IPS-18c (cell line): ENCODE results near the gene SECISBP2L.

Source experiments
- H3K4me3 ChIP-seq: 2 replicates; pipeline ENCODE4 v1.7.0; 2013; ENCODE audit warnings: low read depth, mild to moderate bottlenecking, low read length, moderate library complexity; ENCODE audit not compliant: insufficient read depth
- H3K9me3 ChIP-seq: one replicate; pipeline ENCODE4 v1.6.1; 2013; ENCODE audit warnings: mild to moderate bottlenecking, low read length, moderate library complexity; ENCODE audit not compliant: control insufficient read depth, insufficient read depth

Gene SECISBP2L

DNA sequence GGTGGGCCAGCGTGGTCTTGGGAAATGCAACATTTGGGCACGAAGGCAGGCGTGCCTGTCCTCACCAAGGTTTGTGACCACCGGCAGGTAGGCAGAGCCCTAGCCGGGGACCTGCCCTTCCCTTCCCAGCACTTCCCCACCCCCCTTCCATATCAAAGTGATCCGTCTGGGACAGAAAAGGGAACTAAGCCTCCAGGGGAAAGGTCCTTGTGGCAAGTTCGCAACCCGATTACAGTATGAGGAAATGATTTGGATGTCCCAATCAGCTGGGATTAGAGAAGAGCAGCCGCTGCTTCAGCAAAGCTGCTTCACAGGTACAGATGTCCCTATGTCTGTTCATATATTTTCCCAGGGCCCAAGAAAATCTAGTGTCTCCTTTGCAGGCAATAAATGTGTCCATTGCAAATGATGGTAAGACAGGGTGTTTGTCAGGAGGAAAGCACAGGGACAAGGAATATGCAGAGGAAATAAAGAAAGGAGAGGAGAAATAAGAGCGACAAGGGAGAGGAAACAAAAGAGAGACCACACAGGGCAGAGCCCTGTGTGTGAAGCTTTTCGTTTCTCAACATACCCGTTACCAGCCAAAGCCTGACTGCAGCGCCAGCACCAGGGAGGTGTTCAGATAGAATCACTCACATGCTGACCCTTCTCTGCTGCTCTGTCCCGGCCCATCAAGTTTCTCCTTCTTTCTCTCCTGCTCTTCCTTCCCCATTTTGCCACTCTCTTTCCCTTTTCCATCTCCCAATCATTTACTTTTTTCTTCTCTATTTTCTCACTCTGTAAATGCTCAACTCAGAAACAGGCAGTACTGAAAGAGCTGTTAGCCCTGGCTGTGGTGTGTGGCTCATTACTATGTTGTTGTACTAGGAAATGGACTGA lies 17.4 kb upstream of the SECISBP2L start:
- no peak overlapping the region for H3K4me3 ChIP-seq
- H3K9me3 ChIP-seq, result no peaks in the 10 kb centered on the region

DNA sequence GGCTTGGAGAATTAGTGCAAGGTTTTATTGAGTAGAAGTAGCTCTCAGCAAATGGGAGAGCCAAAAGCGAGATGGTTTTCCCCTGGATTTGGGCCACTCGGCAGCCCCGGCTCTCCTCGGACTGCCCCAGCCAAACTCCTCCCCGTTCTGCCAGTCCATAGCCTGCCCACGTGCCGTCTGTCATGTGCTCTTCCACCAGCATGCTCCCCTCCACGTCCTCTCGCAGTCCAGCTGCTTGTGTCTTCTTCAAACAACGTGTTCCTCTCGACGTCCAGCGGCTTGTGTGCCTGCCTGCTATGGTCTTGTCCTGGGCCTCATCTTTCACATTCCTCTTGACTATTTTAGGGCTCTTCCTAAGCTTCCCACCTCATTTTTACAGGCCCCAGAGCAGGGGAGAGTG lies 16.7 kb upstream of the SECISBP2L start:
- H3K9me3 ChIP-seq, result no peaks in the 10 kb centered on the region
- H3K4me3 ChIP-seq, result no peak overlapping the region

GRCh38 chr15:49060710-49061495 lies 14.7 kb upstream of the SECISBP2L start:
- Histone ChIP-seq H3K4me3 (no peak overlapping the region), H3K9me3 (no peaks in the 10 kb centered on the region)

- Histone ChIP-seq H3K9me3 (no peaks in the 10 kb centered on the region), H3K4me3 (no peak overlapping the region)
These were observed 13.2 kb upstream of the SECISBP2L start for GRCh38 chr15:49059491-49059890.

GRCh38 chr15:49058559-49058958 lies 12.3 kb upstream of the SECISBP2L start:
- Histone ChIP-seq H3K4me3 (no peak overlapping the region), H3K9me3 (no peaks in the 10 kb centered on the region)

- Histone ChIP-seq H3K4me3 (no peak overlapping the region), H3K9me3 (no peaks in the 10 kb centered on the region)
These were observed 9.4 kb upstream of the SECISBP2L start for GRCh38 chr15:49055630-49056029.

DNA sequence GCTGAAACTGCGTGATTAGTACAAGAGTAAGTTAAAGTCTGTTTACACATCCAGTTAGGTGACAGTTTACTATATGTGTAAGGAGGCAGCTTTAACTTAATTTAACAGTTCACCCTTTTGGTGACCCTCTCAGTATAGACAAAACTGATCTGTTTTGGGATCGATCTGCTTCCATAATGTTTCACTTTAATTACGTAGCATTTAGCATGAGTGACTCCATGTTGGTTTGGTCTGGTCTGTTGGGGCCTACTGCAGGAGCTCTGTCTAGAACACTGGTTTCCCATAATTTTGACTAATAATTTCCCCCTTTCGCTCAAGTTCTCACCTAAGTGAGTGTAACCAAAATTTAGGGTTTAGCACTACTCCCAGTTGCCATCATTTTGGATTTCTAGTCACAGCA lies 6.4 kb upstream of the SECISBP2L start:
- H3K4me3 ChIP-seq, result no peak overlapping the region

DNA sequence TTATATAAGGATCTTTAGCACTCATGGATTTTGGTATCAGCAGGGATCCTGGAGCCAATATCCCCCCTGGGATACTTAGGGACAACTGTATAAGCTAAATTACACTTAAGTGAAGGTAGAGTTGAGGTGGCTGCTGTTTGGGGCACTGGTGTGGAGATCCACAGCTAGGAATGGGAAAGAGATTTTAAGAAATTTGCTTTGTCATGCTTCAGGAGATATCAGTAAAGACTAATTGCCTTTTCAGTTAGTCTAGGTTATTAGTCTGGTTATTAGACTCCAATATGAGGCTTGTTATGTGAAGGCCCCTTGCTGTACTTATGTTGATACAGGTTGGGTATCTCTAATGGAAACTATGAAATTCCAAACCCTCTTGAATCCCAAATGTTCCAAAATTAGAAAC lies 1.2 kb upstream of the SECISBP2L start:
- Histone ChIP-seq H3K4me3 (no peak overlapping the region), H3K9me3 (no peaks in the 10 kb centered on the region)

More for the DNA sequence above, 6.4 kb upstream of the SECISBP2L start:
- no peaks in the 10 kb centered on the region for H3K9me3 ChIP-seq

DNA sequence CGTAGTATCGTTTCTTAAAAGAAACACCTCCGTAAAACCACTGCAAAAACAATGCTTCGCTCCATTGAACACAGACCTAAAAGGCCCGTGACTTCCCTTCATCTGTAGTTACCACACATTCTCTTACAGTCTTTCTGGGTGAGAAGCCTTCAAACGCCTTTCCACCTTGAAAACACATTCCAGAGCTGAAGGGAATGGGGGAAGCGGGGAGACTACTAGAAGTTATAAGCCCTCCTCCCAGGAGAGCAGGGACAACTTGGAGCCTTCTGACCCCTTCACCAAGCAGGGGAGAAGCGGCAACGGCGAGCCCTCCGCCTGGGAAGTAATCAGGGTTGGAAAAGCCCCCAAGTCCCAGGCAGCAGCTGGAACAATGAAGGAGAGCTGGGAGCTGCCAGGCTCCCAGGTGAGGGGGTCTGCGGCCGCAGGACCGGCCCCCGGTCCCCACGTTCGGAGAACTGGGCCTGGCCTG lies 461 bp downstream of the SECISBP2L start:
- no peaks in the 10 kb centered on the region for H3K9me3 ChIP-seq
- peak overlapping the region; percentile 90 for H3K4me3 ChIP-seq

DNA sequence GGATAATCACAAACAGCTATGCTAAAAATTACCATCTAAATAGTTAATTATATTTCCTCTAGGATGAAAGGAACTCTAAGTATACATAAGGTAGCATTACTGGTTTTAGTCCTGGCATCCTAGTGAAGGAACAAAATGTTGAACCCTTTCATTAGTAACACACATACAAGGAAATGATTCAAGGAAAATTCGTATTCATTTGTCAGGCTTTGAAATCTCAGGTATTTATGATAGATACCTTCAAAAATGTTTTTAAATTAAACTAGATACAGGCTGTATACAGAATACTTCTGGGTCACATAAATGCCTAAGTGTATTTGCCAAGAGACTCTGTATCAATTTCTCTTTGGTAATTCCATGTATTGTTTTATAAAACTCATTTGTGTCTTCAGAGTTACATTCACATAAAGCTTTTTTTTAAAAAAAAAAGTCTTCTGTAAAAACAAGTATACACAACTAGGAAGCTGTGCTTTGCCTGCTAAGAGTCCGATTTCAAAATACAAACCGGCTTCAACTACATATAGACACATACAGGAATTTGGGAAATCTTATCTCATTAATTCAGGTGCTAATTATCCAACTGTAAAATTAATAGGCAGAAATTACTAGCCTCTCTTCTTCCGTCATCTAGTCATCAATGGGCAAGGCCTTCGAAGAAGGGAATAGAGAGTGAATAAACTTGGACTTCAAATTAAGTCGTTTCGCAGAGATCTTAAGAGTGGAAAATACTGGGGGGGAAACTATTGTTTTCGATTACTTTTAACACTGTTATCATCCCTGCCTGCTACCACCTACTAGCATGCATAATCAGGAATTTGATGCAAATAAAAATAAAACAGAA lies 1.3 kb downstream of the SECISBP2L start:
- H3K4me3 ChIP-seq, result peak overlapping the region; percentile 90

GRCh38 chr15:49044002-49044401 lies 2.2 kb downstream of the SECISBP2L start:
- H3K9me3 ChIP-seq, result no peaks in the 10 kb centered on the region
- no peak overlapping the region for H3K4me3 ChIP-seq

More for the DNA sequence above, 1.3 kb downstream of the SECISBP2L start:
- H3K9me3 ChIP-seq, result no peaks in the 10 kb centered on the region

GRCh38 chr15:49042165-49042564 lies 4.1 kb downstream of the SECISBP2L start:
- Histone ChIP-seq H3K9me3 (no peaks in the 10 kb centered on the region), H3K4me3 (no peak overlapping the region)

- no peak overlapping the region for H3K4me3 ChIP-seq
These were observed 4.8 kb downstream of the SECISBP2L start for GRCh38 chr15:49041426-49041825.

GRCh38 chr15:49040151-49040550 lies 6.1 kb downstream of the SECISBP2L start:
- Histone ChIP-seq H3K9me3 (no peaks in the 10 kb centered on the region), H3K4me3 (no peak overlapping the region)

More at GRCh38 chr15:49041426-49041825, 4.8 kb downstream of the SECISBP2L start:
- H3K9me3 ChIP-seq, result no peaks in the 10 kb centered on the region

DNA sequence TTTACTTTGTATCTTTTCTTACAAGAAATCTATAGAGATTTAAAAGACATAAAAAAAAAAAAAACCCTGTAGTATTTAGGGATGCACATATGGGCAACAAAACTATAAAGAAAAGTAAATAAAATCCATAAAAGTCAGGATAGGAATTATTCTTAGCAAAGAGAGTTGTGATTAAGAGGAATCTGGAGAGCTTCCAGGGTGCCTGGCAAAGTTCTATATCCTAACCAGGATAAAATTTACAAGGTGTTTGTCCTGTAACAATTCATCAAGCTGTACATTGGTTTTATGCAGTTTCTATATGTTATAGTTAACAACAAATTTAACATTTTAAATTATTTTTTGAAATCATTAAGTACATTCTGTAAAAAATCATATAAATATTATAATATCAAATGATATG lies 7.9 kb downstream of the SECISBP2L start:
- H3K9me3 ChIP-seq, result no peaks in the 10 kb centered on the region
- no peak overlapping the region for H3K4me3 ChIP-seq

DNA sequence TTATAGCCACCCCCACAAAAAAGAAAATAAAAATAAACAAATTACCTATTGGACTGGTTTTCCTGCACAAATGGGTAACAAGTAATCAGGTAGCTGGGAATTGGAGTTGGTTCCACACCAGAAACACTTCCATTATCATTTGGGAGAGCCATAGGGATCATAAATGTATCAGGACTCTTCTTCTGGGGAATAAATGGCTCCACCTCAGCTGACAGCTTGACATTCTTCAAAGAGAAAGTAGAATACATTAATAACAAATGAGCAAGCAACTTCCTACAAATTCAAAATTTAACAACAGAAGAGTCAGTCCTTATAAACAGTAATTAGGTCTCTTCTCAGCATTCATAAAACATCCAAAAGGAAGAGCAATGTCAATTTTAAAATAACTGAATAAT lies 8.7 kb downstream of the SECISBP2L start:
- Histone ChIP-seq H3K9me3 (no peaks in the 10 kb centered on the region), H3K4me3 (no peak overlapping the region)
